GM23338 (cell line): ENCODE results near the gene TCEAL8.

Experiments used
- CREB1 ChIP-seq: fragments of 250-450 bp; sonication (Bioruptor Pico); IDR thresholded peaks from 2 replicates; pipeline ENCODE4 v1.5.0; 2020; ENCODE audit warnings: low read depth, mild to moderate bottlenecking, moderate library complexity
- CTCF ChIP-seq, 2 experiments: fragments of 200-600 bp in 1 of 2; sonication (generic) in 1 of 2; conservative IDR thresholded peaks; 2 replicates each; pipeline versions ENCODE4 v1.5.1 to v1.6.1; 2016 to 2017; ENCODE audit warnings: antibody characterized with exemption in 2 of 2, low read depth in 2 of 2, mild to moderate bottlenecking in 2 of 2, moderate library complexity in 1 of 2
- ETS1 ChIP-seq: IDR thresholded peaks from 2 replicates; pipeline ENCODE4 v1.6.1; 2016; ENCODE audit warnings: antibody characterized with exemption
- EZH2 ChIP-seq: fragments of 200-600 bp; sonication (generic); IDR thresholded peaks from one replicate; pipeline ENCODE4 v1.8.0; 2017; ENCODE audit warnings: antibody characterized with exemption, mild to moderate bottlenecking, low read depth; ENCODE audit not compliant: unreplicated experiment
- EZH2phosphoT487 ChIP-seq: fragments of 200-600 bp; sonication (generic); IDR thresholded peaks from one replicate; pipeline ENCODE4 v1.8.1; 2018; ENCODE audit warnings: antibody characterized with exemption; ENCODE audit not compliant: unreplicated experiment
- JUNB ChIP-seq: IDR thresholded peaks from one replicate; pipeline ENCODE4 v1.6.1; 2016; ENCODE audit warnings: antibody characterized with exemption; ENCODE audit not compliant: unreplicated experiment
- NANOG ChIP-seq: IDR thresholded peaks from 2 replicates; pipeline ENCODE4 v1.6.1; 2016; ENCODE audit warnings: antibody characterized with exemption, borderline replicate concordance
- POLR2AphosphoS5 ChIP-seq: IDR thresholded peaks from 2 replicates; pipeline ENCODE4 v1.6.1; 2016; ENCODE audit warnings: antibody characterized with exemption, low read depth
- STAT1 ChIP-seq: IDR thresholded peaks from one replicate; pipeline ENCODE4 v1.6.1; 2016; ENCODE audit warnings: antibody characterized with exemption; ENCODE audit not compliant: unreplicated experiment
- ZNF114 ChIP-seq: fragments of 250-450 bp; sonication (Bioruptor Pico); IDR thresholded peaks from 2 replicates; pipeline ENCODE4 v1.5.0; 2020; ENCODE audit warnings: mild to moderate bottlenecking, moderate library complexity
- TF ChIP-seq, protein P1 (sequence below): IDR thresholded peaks from one replicate; pipeline ENCODE4 v1.6.1; 2018; ENCODE audit warnings: antibody characterized with exemption; ENCODE audit not compliant: unreplicated experiment

DNA sequence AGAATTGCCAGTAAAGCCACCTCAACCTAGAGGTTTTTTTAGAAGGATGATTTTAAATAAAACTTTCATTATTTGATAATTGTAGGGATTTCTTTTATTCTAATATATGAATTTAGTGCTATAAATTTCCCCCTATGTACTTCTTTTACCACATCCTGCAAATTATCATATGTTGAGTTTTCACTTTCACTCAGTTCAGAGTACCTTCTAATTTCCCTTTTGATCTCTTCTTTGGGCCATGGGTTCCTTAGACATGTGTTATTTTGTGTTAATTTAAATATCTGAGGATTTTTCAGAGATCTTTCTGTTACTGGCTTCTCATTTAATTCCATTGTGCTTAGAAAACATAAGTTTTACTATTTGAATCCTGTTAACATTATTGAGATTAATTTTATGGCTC lies 49.8 kb upstream of the TCEAL8 start:
- TF ChIP-seq CTCF (conservative IDR thresholded peaks at IDR 0.05; ENCODE audit: low read depth in 2 of 2) (no peak), EZH2phosphoT487 (no peak), NANOG (no peak), EZH2 (no peak), POLR2AphosphoS5 (no peak), CREB1 (CRISPR knock-in tag) (no peak), STAT1 (no peak), JUNB (no peak), ZNF114 (no peak), ETS1 (no peak)
- TF ChIP-seq, protein P1, sequence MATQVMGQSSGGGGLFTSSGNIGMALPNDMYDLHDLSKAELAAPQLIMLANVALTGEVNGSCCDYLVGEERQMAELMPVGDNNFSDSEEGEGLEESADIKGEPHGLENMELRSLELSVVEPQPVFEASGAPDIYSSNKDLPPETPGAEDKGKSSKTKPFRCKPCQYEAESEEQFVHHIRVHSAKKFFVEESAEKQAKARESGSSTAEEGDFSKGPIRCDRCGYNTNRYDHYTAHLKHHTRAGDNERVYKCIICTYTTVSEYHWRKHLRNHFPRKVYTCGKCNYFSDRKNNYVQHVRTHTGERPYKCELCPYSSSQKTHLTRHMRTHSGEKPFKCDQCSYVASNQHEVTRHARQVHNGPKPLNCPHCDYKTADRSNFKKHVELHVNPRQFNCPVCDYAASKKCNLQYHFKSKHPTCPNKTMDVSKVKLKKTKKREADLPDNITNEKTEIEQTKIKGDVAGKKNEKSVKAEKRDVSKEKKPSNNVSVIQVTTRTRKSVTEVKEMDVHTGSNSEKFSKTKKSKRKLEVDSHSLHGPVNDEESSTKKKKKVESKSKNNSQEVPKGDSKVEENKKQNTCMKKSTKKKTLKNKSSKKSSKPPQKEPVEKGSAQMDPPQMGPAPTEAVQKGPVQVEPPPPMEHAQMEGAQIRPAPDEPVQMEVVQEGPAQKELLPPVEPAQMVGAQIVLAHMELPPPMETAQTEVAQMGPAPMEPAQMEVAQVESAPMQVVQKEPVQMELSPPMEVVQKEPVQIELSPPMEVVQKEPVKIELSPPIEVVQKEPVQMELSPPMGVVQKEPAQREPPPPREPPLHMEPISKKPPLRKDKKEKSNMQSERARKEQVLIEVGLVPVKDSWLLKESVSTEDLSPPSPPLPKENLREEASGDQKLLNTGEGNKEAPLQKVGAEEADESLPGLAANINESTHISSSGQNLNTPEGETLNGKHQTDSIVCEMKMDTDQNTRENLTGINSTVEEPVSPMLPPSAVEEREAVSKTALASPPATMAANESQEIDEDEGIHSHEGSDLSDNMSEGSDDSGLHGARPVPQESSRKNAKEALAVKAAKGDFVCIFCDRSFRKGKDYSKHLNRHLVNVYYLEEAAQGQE: no peak
